Testis (tissue), 3 donors: ENCODE results near the gene NRCAM. TPM values are rescaled to one million over a fixed set of nuclear protein-coding genes. Genes with fewer than 3 reads are reported as not detected.
"Not testable (repeated sequence)": the region's sequence is repeated elsewhere in the genome, so short reads cannot be mapped to it uniquely, and the experiment has no call there.

Experiments used
- DNase-seq: peaks from one replicate; pipeline ENCODE4 v3.0.0-alpha.2; 2019
- H3K27ac ChIP-seq, 2 donors: fragments of 200-600 bp; sonication (generic); one replicate each; pipeline ENCODE4 v1.5.1; 2019
- H3K27me3 ChIP-seq: fragments of 200-600 bp; sonication (generic); one replicate; pipeline ENCODE4 v1.5.1; 2019
- H3K36me3 ChIP-seq: fragments of 200-600 bp; sonication (generic); one replicate; pipeline ENCODE4 v1.5.1; 2017; ENCODE audit warnings: low read depth; ENCODE audit errors: missing control alignments
- H3K4me1 ChIP-seq: fragments of 200-600 bp; sonication (generic); one replicate; pipeline ENCODE4 v1.5.1; 2019
- H3K4me3 ChIP-seq, 2 donors: fragments of 200-600 bp; sonication (generic); one replicate each; pipeline ENCODE4 v1.5.1; 2017 to 2019
- H3K9me3 ChIP-seq: fragments of 200-600 bp; sonication (generic); one replicate; pipeline ENCODE4 v1.5.1; 2017
- CTCF ChIP-seq, 3 experiments: fragments of 450-650 bp in 2 of 3; fragments of 200-600 bp in 1 of 3; sonication (generic) in 1 of 3; IDR thresholded peaks; one replicate each; pipeline ENCODE4 v1.5.1; 2016 to 2019; ENCODE audit warnings: antibody characterized with exemption in 3 of 3, mild to moderate bottlenecking in 2 of 3, moderate library complexity in 1 of 3
- POLR2A ChIP-seq: fragments of 450-650 bp; IDR thresholded peaks from one replicate; pipeline ENCODE4 v1.6.1; 2017; ENCODE audit warnings: antibody characterized with exemption, mild to moderate bottlenecking, moderate library complexity
- WGBS, 2 donors: methylation state at CpG; one replicate each; pipeline ENCODE4 v1.1.5; 2018; 5-methylcytosine and 5-hydroxymethylcytosine counted together
- intact Hi-C: fragments of 100-400 bp; cut with DNase I; formaldehyde crosslinking; loops from one replicate; pipeline ENCODE4 v1.15.1; 2023; ENCODE audit warnings: low total_unique reads
- polyA plus RNA-seq: library from polyadenylated mRNA; stranded (reverse); fragments of 350-450 nt; fragmentation: Illumina TruSeq; extraction: RNeasy Lipid Tissue Mini Kit (QIAGEN cat#74804); gene quantifications from one replicate; pipeline ENCODE4 v1.2.3, GENCODE V29; 2014; ENCODE audit warnings: low read depth, low replicate concordance; ENCODE audit not compliant: insufficient read depth
- total RNA-seq, 2 donors: library from RNA; depleted of rRNA; stranded (reverse); fragments of >200 nt; gene quantifications; one replicate each; pipeline ENCODE4 v1.2.3, GENCODE V29; 2016

The NRCAM gene
- total and polyA plus RNA-seq, 3 donors from 2014 or later, result 7.4 to 11.4 (median 7.6) TPM

DNA sequence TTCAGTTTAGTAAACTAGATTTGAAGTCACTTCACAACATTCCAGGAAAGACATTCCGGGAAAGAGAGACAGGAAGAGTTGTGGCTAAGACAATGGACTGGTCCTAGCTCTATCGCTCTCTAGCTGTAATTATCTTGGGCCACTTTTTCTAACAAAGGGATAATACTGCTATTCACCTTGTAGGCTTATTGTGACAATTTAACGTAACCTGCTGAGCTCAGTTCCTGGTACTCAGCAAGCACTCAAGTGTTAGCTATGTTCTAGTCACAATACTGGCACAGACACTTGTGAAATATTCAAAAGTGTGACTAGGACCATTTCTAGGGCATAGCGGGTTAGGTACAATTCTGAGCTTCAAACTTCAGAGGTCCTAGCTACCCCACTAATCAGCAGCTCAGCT, 12.0 kb upstream of the NRCAM start:
- Histone ChIP-seq H3K27me3 (no peaks in the 10 kb centered on the region), H3K9me3 (no peaks in the 10 kb centered on the region), H3K4me1 (no peaks in the 10 kb centered on the region), H3K36me3 (no peaks in the 10 kb centered on the region), H3K27ac (no peak overlapping the region), H3K4me3 (no peak overlapping the region)
- DNase-seq, result no peak
- TF ChIP-seq CTCF (IDR thresholded peaks at IDR 0.05), result no peak
- no peak for TF ChIP-seq POLR2A
- 73 to 78% methylated on average over 4 of the region's 4 CpGs for WGBS, 2 donors
- intact Hi-C loops, result no loop called here

GRCh38 chr7:108467391-108467790, 11.2 kb upstream of the NRCAM start:
- 46 to 65% methylated on average over 2 of the region's 2 CpGs for WGBS, 2 donors
- H3K4me1 ChIP-seq, result no peaks in the 10 kb centered on the region
- H3K27ac ChIP-seq, result no peak overlapping the region
- no peak overlapping the region for H3K4me3 ChIP-seq
- intact Hi-C loops, result no loop called here
- DNase-seq, result no peak
- TF ChIP-seq POLR2A (no peak), CTCF (IDR thresholded peaks at IDR 0.05) (no peak)
- H3K9me3 ChIP-seq, result no peaks in the 10 kb centered on the region
- no peaks in the 10 kb centered on the region for H3K36me3 ChIP-seq
- H3K27me3 ChIP-seq, result no peaks in the 10 kb centered on the region

DNA sequence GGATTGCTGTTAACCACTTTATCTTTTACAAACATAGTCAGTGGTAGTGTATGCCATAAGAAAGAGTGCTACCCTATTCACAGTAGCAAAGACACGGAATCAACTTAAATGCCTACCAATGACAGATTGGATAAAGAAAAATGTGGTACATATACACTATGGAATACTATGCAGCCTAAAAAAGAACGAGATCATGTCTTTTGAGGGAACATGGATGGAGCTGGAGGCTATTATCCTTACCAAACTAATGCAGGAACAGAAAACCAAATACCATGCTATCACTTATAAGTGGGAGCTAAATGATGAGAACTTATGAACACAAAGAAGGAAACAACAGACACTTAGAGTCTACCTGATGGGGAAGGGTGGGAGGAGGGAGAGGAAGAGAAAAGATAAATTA, 10.1 kb upstream of the NRCAM start:
- DNase-seq, result not testable (repeated sequence)

DNA sequence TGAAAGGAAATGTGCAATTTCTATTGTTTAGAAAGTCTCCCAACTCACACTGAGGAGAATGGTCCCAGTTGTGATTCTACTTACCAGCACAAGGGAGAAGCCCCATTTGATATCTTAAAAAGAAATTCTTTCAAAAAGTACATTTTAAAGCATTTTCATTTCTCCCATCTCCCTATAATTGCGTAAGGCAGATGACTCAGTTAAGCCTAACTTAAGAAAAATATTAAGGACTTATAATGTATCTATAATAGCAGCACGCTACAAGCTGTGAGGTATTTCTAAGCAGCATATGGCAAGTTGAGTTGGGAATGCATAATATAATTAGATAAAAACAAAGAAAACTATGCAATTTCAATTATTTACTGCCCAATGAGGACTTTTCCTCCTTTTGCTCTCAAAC, 8.5 kb upstream of the NRCAM start:
- TF ChIP-seq CTCF (IDR thresholded peaks at IDR 0.05), result no peak
- TF ChIP-seq POLR2A, result no peak
- 91 to 92% methylated on average over 2 of the region's 2 CpGs for WGBS, 2 donors
- DNase-seq, result no peak

More for the DNA sequence above, 10.1 kb upstream of the NRCAM start:
- H3K27me3 ChIP-seq, H3K4me3 ChIP-seq, H3K9me3 ChIP-seq, H3K27ac ChIP-seq, intact Hi-C loops, H3K4me1 ChIP-seq, H3K36me3 ChIP-seq: not testable (repeated sequence)
- 96 to 97% methylated on average over 2 of the region's 2 CpGs for WGBS, 2 donors

DNA sequence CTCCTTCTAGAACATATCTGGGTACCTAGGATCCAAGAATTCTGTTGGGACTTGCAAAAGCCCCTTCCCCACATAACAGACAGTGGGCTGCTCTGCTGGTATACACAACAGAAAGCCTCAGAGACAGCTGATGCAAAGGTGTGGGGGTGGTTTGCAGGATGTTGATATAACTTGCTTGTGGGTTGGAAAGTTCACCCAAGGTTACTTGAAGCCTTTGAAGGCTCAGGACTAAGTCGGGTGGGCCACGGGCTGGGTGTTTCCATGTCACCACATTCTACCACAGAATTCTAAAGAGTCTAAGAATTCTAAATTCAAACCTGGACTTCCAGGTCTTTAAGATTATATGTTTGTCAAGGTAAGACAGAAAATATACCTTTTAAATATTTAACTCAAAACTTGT, 7.4 kb upstream of the NRCAM start:
- Histone ChIP-seq H3K27me3 (no peaks in the 10 kb centered on the region), H3K4me3 (no peak overlapping the region), H3K9me3 (no peaks in the 10 kb centered on the region), H3K27ac (no peak overlapping the region), H3K36me3 (no peaks in the 10 kb centered on the region), H3K4me1 (no peaks in the 10 kb centered on the region)
- TF ChIP-seq CTCF (IDR thresholded peaks at IDR 0.05) (no peak), POLR2A (no peak)
- intact Hi-C loops, result no loop called here
- no peak for DNase-seq
- WGBS, 2 donors, result 25 to 34% methylated on average over 2 of the region's 2 CpGs

More for the DNA sequence above, 8.5 kb upstream of the NRCAM start:
- Histone ChIP-seq H3K4me1 (no peaks in the 10 kb centered on the region), H3K27ac (no peak overlapping the region), H3K4me3 (no peak overlapping the region), H3K9me3 (no peaks in the 10 kb centered on the region), H3K27me3 (no peaks in the 10 kb centered on the region), H3K36me3 (no peaks in the 10 kb centered on the region)
- intact Hi-C loops, result no loop called here
